Mesenchymal stem cell (in vitro differentiated cells and primary cell): ENCODE data around the gene TOX2.

Experiments used
- DNase-seq: peaks from one replicate; pipeline ENCODE4 v3.0.0-alpha.2; 2013
- H2AFZ ChIP-seq: one replicate; pipeline ENCODE4 v1.6.1; 2013; ENCODE audit warnings: low read depth, mild to moderate bottlenecking, control low read depth, inconsistent platforms, low read length, moderate library complexity
- H2AK5ac ChIP-seq: 2 replicates; pipeline ENCODE4 v1.6.1; 2013; ENCODE audit warnings: low read length, moderate library complexity, mild to moderate bottlenecking, inconsistent platforms; ENCODE audit not compliant: severe bottlenecking
- H2BK120ac ChIP-seq: one replicate; pipeline ENCODE4 v1.6.1; 2013; ENCODE audit warnings: low read depth, mild to moderate bottlenecking, inconsistent platforms, low read length, moderate library complexity
- H2BK12ac ChIP-seq, 2 experiments: one replicate each; pipeline ENCODE4 v1.6.1; 2013; ENCODE audit warnings: inconsistent platforms in 2 of 2, low read length in 2 of 2, mild to moderate bottlenecking in 2 of 2, moderate library complexity in 2 of 2, control low read depth in 1 of 2
- H2BK15ac ChIP-seq: one replicate; pipeline ENCODE4 v1.6.1; 2013; ENCODE audit warnings: mild to moderate bottlenecking, low read depth, inconsistent platforms; ENCODE audit not compliant: poor library complexity, severe bottlenecking
- H2BK5ac ChIP-seq: 2 replicates; pipeline ENCODE4 v1.6.1; 2013; ENCODE audit warnings: low read depth, mild to moderate bottlenecking, low read length, control low read depth, inconsistent platforms; ENCODE audit not compliant: poor library complexity, severe bottlenecking
- H3K14ac ChIP-seq, 2 experiments: one replicate each; pipeline ENCODE4 v1.6.1; 2013; ENCODE audit warnings: inconsistent platforms in 2 of 2, low read length in 2 of 2, control low read depth in 1 of 2, mild to moderate bottlenecking in 1 of 2, moderate library complexity in 1 of 2
- H3K18ac ChIP-seq, 2 experiments: one replicate each; pipeline ENCODE4 v1.6.1; 2013; ENCODE audit warnings: inconsistent platforms in 2 of 2, low read length in 2 of 2, control low read depth in 1 of 2, low read depth in 1 of 2, mild to moderate bottlenecking in 1 of 2
- H3K23ac ChIP-seq, 2 experiments: one replicate each; pipeline ENCODE4 v1.6.1; 2013; ENCODE audit warnings: inconsistent platforms in 2 of 2, low read length in 2 of 2, mild to moderate bottlenecking in 2 of 2, moderate library complexity in 2 of 2, control low read depth in 1 of 2
- H3K27ac ChIP-seq: 2 replicates; pipeline ENCODE4 v1.5.1; 2013; ENCODE audit warnings: mild to moderate bottlenecking, moderate library complexity, low read length, control low read depth, inconsistent platforms; ENCODE audit not compliant: poor library complexity, severe bottlenecking
- H3K27me3 ChIP-seq, 2 experiments: 2 replicates each; pipeline versions ENCODE4 v1.6.1 to v1.7.0; 2013; ENCODE audit warnings: low read length in 2 of 2, mild to moderate bottlenecking in 2 of 2, moderate library complexity in 2 of 2, control low read depth in 1 of 2, inconsistent platforms in 1 of 2; ENCODE audit not compliant: control insufficient read depth in 1 of 2, insufficient read depth in 1 of 2
- H3K36me3 ChIP-seq, 2 experiments: 2 replicates each; pipeline versions ENCODE4 v1.6.1 to v1.7.0; 2013; ENCODE audit warnings: low read length in 2 of 2, control low read depth in 1 of 2, inconsistent platforms in 1 of 2, low read depth in 1 of 2, mild to moderate bottlenecking in 1 of 2; ENCODE audit not compliant: insufficient read depth in 2 of 2, control insufficient read depth in 1 of 2
- H3K4ac ChIP-seq, 2 experiments: one replicate each; pipeline ENCODE4 v1.6.1; 2013; ENCODE audit warnings: inconsistent platforms in 2 of 2, low read length in 2 of 2, mild to moderate bottlenecking in 2 of 2, moderate library complexity in 2 of 2, control low read depth in 1 of 2, low read depth in 1 of 2
- H3K4me1 ChIP-seq: 2 replicates; pipeline ENCODE4 v1.6.1; 2013; ENCODE audit warnings: low read depth, low read length, control low read depth; ENCODE audit not compliant: control insufficient read depth, insufficient read depth
- H3K4me2 ChIP-seq: 2 replicates; pipeline ENCODE4 v1.6.1; 2013; ENCODE audit warnings: low read length, mild to moderate bottlenecking, inconsistent platforms; ENCODE audit not compliant: poor library complexity, severe bottlenecking
- H3K4me3 ChIP-seq, 2 experiments: 2 replicates each; pipeline versions ENCODE4 v1.5.1 to v1.7.0; 2013; ENCODE audit warnings: low read length in 2 of 2, mild to moderate bottlenecking in 2 of 2, control low read depth in 1 of 2, low read depth in 1 of 2; ENCODE audit not compliant: insufficient read depth in 1 of 2
- H3K79me1 ChIP-seq: replicated peaks from 2 replicates; pipeline ENCODE4 v1.6.1; 2013; ENCODE audit warnings: mild to moderate bottlenecking, control low read depth, low read length, inconsistent platforms; ENCODE audit not compliant: poor library complexity, severe bottlenecking
- H3K9ac ChIP-seq: 2 replicates; pipeline ENCODE4 v1.7.0; 2013; ENCODE audit warnings: mild to moderate bottlenecking, low read length, moderate library complexity
- H3K9me3 ChIP-seq: 2 replicates; pipeline ENCODE4 v1.7.0; 2013; ENCODE audit warnings: mild to moderate bottlenecking, low read length; ENCODE audit not compliant: control insufficient read depth
- H4K8ac ChIP-seq: one replicate; pipeline ENCODE4 v1.6.1; 2013; ENCODE audit warnings: inconsistent platforms, mild to moderate bottlenecking, low read length, moderate library complexity
- H4K91ac ChIP-seq: one replicate; pipeline ENCODE4 v1.6.1; 2013; ENCODE audit warnings: mild to moderate bottlenecking, low read length, inconsistent platforms
- WGBS: methylation state at CpG from one replicate; pipeline ENCODE4 v1.1.7; 2013; ENCODE audit warnings: mixed read lengths; 5-methylcytosine and 5-hydroxymethylcytosine counted together

TOX2 gene

DNA sequence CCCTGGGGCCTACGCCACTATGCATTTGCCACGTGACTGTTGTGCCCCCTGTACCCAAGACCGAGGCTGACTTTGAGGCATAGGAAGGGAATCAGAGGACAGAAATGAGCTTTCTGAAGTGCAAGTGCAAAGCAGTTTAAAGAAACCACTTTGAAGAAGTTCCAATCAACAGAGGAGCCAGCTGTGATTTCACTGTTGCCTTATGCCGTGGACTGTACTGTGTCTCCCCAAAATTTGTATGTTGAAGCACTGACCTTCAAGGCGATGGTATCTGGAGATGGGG lies 161.2 kb downstream of the TOX2 start:
- Histone ChIP-seq H3K9me3 (no peaks in the 10 kb centered on the region), H4K91ac (no peak overlapping the region), H3K18ac (no peak overlapping the region), H3K4me1 (peaks cover 2% of the 10 kb centered on the region), H3K4me3 (no peak overlapping the region), H3K27ac (no peak overlapping the region), H3K14ac (no peak overlapping the region), H3K4ac (no peak overlapping the region), H3K4me2 (no peak overlapping the region), H2BK15ac (no peak overlapping the region), H3K27me3 (peaks cover 21 to 23% of the 10 kb centered on the region in 2 experiments), H2BK12ac (peak overlapping the region in 1 of 2 experiments; percentile 54), H3K23ac (no peak overlapping the region), H3K79me1 (no peaks in the 10 kb centered on the region), H2BK5ac (no peak overlapping the region), H2AFZ (no peak overlapping the region), H3K36me3 (no peaks in the 10 kb centered on the region), H2BK120ac (no peak overlapping the region), H2AK5ac (no peak overlapping the region), H3K9ac (no peak overlapping the region), H4K8ac (no peak overlapping the region)
- 96% methylated on average over 5 of the region's 5 CpGs for WGBS
- no peak for DNase-seq

DNA sequence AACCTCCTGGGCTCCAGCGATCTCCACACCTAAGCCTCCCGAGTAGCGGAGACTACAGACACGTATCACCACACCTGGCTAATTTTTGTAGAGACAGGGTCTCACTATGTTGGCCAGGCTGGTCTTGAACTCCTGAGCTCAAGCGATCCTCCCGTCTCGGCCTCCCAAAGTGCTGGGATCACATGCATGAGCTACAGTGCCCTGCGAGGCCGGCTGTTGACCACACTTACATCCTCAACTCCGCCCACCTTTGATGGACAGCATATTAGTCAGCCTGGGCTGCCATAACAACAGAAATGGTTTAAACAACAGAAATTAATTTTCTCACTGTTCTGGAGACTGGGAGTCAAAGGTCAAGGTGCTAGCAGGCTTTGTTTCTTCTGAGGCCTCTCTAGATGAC lies 164.6 kb downstream of the TOX2 start:
- Histone ChIP-seq H2BK12ac (no peak overlapping the region), H3K27ac (no peak overlapping the region), H3K4me1 (peaks cover 8% of the 10 kb centered on the region), H2BK5ac (no peak overlapping the region), H3K23ac (no peak overlapping the region), H4K8ac (no peak overlapping the region), H3K18ac (no peak overlapping the region), H3K4me3 (no peak overlapping the region), H2AK5ac (no peak overlapping the region), H4K91ac (no peak overlapping the region), H3K4me2 (no peak overlapping the region), H3K9ac (no peak overlapping the region), H3K9me3 (no peaks in the 10 kb centered on the region), H3K27me3 (peaks cover 0 to 3% of the 10 kb centered on the region in 2 experiments), H3K4ac (no peak overlapping the region), H2BK120ac (no peak overlapping the region), H2AFZ (no peak overlapping the region), H3K79me1 (no peaks in the 10 kb centered on the region), H3K14ac (no peak overlapping the region), H2BK15ac (no peak overlapping the region), H3K36me3 (no peaks in the 10 kb centered on the region)
- peak; percentile 34 for DNase-seq
- WGBS: 97% methylated on average over 10 of the region's 10 CpGs

DNA sequence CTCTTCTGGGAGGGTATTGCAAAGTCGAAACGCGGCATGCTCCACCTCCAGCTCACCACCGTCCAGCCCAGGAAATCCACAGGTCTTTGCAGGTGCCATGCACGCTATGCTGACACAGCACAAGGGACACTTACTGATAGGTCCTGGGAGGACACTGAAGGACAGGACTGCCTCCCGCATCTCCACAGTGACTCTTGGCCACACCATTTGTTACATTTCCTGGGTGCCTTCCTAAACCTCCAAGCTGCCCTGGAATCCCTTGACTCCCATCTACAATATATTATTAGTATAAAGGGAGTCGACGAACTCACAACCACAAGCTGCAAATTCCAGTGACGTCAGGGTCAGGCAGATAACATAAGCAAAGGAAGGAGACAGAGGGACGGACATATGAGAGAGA lies 165.4 kb downstream of the TOX2 start:
- peak; percentile 63 for DNase-seq
- Histone ChIP-seq H3K79me1 (no peaks in the 10 kb centered on the region), H3K9ac (no peak overlapping the region), H3K18ac (no peak overlapping the region), H3K4me3 (no peak overlapping the region), H3K9me3 (no peaks in the 10 kb centered on the region), H3K4ac (no peak overlapping the region), H2BK12ac (peak overlapping the region in 1 of 2 experiments; percentile 11), H3K23ac (no peak overlapping the region), H2BK15ac (no peak overlapping the region), H2BK5ac (no peak overlapping the region), H4K8ac (peak overlapping the region; percentile 45), H2BK120ac (no peak overlapping the region), H4K91ac (peak overlapping the region; percentile 34), H3K27me3 (peaks cover 0 to 3% of the 10 kb centered on the region in 2 experiments), H2AFZ (no peak overlapping the region), H3K27ac (no peak overlapping the region), H3K4me2 (no peak overlapping the region), H3K4me1 (peaks cover 6% of the 10 kb centered on the region), H3K36me3 (no peaks in the 10 kb centered on the region), H3K14ac (no peak overlapping the region), H2AK5ac (no peak overlapping the region)
- WGBS: 80% methylated on average over 8 of the region's 10 CpGs

DNA sequence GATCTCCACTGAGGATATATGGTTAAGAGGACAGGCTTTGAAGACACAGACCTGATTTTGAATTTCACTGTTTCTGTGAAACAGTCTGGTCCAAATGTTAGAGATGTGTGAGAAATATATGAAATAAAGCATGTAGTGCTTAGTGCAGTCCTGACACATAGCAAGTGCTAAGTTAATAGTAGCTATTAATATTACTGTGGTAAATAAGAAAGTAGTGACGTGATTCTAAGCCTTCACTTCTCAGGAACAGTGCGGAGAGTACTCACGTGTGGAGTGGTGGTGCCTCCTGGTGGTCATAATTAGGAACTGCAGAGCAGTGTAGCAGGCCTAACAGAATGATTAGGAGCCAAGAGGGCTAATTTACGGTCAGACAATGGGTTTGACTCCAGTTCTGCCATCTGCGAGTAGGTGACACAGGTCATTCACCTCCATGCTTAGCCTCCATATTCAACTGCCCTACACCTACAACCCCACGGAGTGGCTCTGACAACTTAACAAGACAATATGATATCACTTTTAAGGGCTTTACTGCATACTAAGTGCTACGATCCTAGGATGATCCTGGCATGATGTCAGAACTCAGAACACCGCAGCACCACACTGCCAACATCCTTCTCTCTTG lies 166.1 kb downstream of the TOX2 start:
- 34% methylated on average over 8 of the region's 8 CpGs for WGBS
- Histone ChIP-seq H2BK12ac (no peak overlapping the region), H2AK5ac (no peak overlapping the region), H4K8ac (no peak overlapping the region), H3K18ac (no peak overlapping the region), H3K4me2 (no peak overlapping the region), H3K4me1 (peaks cover 6% of the 10 kb centered on the region), H4K91ac (no peak overlapping the region), H2BK15ac (no peak overlapping the region), H3K4ac (no peak overlapping the region), H3K79me1 (no peaks in the 10 kb centered on the region), H3K14ac (no peak overlapping the region), H3K9me3 (no peaks in the 10 kb centered on the region), H3K23ac (no peak overlapping the region), H3K36me3 (no peaks in the 10 kb centered on the region), H3K9ac (peak overlapping the region; percentile 6), H3K27ac (no peak overlapping the region), H3K27me3 (peaks cover 0 to 2% of the 10 kb centered on the region in 2 experiments), H3K4me3 (no peak overlapping the region), H2BK120ac (no peak overlapping the region), H2AFZ (no peak overlapping the region), H2BK5ac (no peak overlapping the region)
- DNase-seq: peak; percentile 81
